GM23248 (cell line): ENCODE results near the gene SGCG.

Source experiments
- EZH2 ChIP-seq: fragments of 200-600 bp; sonication (generic); IDR thresholded peaks from 2 replicates; pipeline ENCODE4 v1.6.1; 2018; ENCODE audit warnings: antibody characterized with exemption, mild to moderate bottlenecking; ENCODE audit not compliant: insufficient read depth, poor library complexity, severe bottlenecking
- EZH2phosphoT487 ChIP-seq: fragments of 200-600 bp; sonication (generic); IDR thresholded peaks from 2 replicates; pipeline ENCODE4 v1.6.1; 2018; ENCODE audit warnings: antibody characterized with exemption, moderate library complexity, mild to moderate bottlenecking, low read depth; ENCODE audit not compliant: insufficient read depth

GRCh38 chr13:23273498-23273897 is 92.7 kb downstream of the SGCG start:
- TF ChIP-seq EZH2 (no peak), EZH2phosphoT487 (no peak)
